Measurements from ENCODE around the gene PITX1. TPM values are rescaled to one million over a fixed set of nuclear protein-coding genes. Genes with fewer than 3 reads are reported as not detected.

PITX1 gene
- total RNA-seq, 1 experiment from 2014 or later = 31.0 TPM

GRCh38 chr5:135051872-135052271 is 17.8 kb upstream of the PITX1 start:
- no peak for TF ChIP-seq EZH2phosphoT487 (IDR thresholded peaks at IDR 0.05; ENCODE audit: borderline replicate concordance)
- TF ChIP-seq MAX (IDR thresholded peaks at IDR 0.05) = no peak
- TF ChIP-seq ELF1 (IDR thresholded peaks at IDR 0.05; ENCODE audit: borderline replicate concordance, low read depth) = no peak
- TF ChIP-seq CBX3 (IDR thresholded peaks at IDR 0.05; ENCODE audit: low read depth) = no peak
- no peak for TF ChIP-seq EZH2 (IDR thresholded peaks at IDR 0.05)
- no peak for TF ChIP-seq SIN3A (IDR thresholded peaks at IDR 0.05; ENCODE audit: low read depth)
- no peak for TF ChIP-seq POLR2A (IDR thresholded peaks at IDR 0.05; ENCODE audit: borderline replicate concordance, extremely low read depth, insufficient read depth, insufficient read length)
- TF ChIP-seq JUND (IDR thresholded peaks at IDR 0.05) = no peak
- TF ChIP-seq EGR1 (IDR thresholded peaks at IDR 0.05; ENCODE audit: low read depth) = no peak
- no peak for TF ChIP-seq TCF7L2 (IDR thresholded peaks at IDR 0.05; ENCODE audit: borderline replicate concordance, extremely low read depth, insufficient read depth, insufficient read length)
- TF ChIP-seq YY1 (IDR thresholded peaks at IDR 0.05; ENCODE audit: extremely low read depth, insufficient replicate concordance, low read depth, low read length) = no peak
- TF ChIP-seq RAD21 (IDR thresholded peaks at IDR 0.05; ENCODE audit: low read depth) = no peak
- TF ChIP-seq ZNF274 (IDR thresholded peaks at IDR 0.05; ENCODE audit: low read depth, low read length) = no peak
- no peak for TF ChIP-seq FOSL1 (IDR thresholded peaks at IDR 0.05; ENCODE audit: low read depth)
- TF ChIP-seq CEBPB (IDR thresholded peaks at IDR 0.05; ENCODE audit: low read depth) = no peak
- TF ChIP-seq POLR2AphosphoS5 (IDR thresholded peaks at IDR 0.05; ENCODE audit: low read depth, low read length) = no peak
- no peak for TF ChIP-seq SP1 (IDR thresholded peaks at IDR 0.05; ENCODE audit: low read depth)
- TF ChIP-seq SRF (IDR thresholded peaks at IDR 0.05; ENCODE audit: low read depth) = no peak
- no peak for TF ChIP-seq CTCF (IDR thresholded peaks at IDR 0.05 in 2 of 3, conservative IDR thresholded peaks at IDR 0.05 in 1 of 3; ENCODE audit: borderline replicate concordance in 1 of 3, insufficient read depth in 1 of 3, low read depth in 2 of 3, low read length in 2 of 3)
- TF ChIP-seq, protein P1, sequence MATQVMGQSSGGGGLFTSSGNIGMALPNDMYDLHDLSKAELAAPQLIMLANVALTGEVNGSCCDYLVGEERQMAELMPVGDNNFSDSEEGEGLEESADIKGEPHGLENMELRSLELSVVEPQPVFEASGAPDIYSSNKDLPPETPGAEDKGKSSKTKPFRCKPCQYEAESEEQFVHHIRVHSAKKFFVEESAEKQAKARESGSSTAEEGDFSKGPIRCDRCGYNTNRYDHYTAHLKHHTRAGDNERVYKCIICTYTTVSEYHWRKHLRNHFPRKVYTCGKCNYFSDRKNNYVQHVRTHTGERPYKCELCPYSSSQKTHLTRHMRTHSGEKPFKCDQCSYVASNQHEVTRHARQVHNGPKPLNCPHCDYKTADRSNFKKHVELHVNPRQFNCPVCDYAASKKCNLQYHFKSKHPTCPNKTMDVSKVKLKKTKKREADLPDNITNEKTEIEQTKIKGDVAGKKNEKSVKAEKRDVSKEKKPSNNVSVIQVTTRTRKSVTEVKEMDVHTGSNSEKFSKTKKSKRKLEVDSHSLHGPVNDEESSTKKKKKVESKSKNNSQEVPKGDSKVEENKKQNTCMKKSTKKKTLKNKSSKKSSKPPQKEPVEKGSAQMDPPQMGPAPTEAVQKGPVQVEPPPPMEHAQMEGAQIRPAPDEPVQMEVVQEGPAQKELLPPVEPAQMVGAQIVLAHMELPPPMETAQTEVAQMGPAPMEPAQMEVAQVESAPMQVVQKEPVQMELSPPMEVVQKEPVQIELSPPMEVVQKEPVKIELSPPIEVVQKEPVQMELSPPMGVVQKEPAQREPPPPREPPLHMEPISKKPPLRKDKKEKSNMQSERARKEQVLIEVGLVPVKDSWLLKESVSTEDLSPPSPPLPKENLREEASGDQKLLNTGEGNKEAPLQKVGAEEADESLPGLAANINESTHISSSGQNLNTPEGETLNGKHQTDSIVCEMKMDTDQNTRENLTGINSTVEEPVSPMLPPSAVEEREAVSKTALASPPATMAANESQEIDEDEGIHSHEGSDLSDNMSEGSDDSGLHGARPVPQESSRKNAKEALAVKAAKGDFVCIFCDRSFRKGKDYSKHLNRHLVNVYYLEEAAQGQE (IDR thresholded peaks at IDR 0.05; ENCODE audit: low read depth) = no peak
- ATAC-seq = no peak
- Histone ChIP-seq H3K27ac (ENCODE audit: low read depth, low read length) (no peak overlapping the region), H3K9me2 (ENCODE audit: insufficient read depth) (no peaks in the 10 kb centered on the region), H3K36me3 (ENCODE audit: control insufficient read depth in 1 of 2, insufficient read depth in 2 of 2, low read length in 2 of 2) (no peaks in the 10 kb centered on the region), H3K79me2 (ENCODE audit: insufficient read depth, low read length) (no peaks in the 10 kb centered on the region), H3K27me3 (ENCODE audit: insufficient read depth, low read length) (no peaks in the 10 kb centered on the region), H3K4me3 (replicated peaks in 1 of 2; ENCODE audit: low read depth in 1 of 2, low read length in 2 of 2) (no peak overlapping the region), H3K4me2 (ENCODE audit: low read length) (no peak overlapping the region), H4K20me1 (ENCODE audit: insufficient read depth) (no peaks in the 10 kb centered on the region), H3K4me1 (ENCODE audit: control insufficient read depth in 1 of 2, insufficient read depth in 2 of 2, low read length in 2 of 2) (peaks cover 0 to 8% of the 10 kb centered on the region in 2 experiments; a peak in 1 of 4 replicates), H2AFZ (ENCODE audit: low read depth, low read length, poor library complexity, severe bottlenecking) (no peak overlapping the region), H3K9me3 (ENCODE audit: control insufficient read depth in 1 of 2, insufficient read depth in 1 of 2, low read depth in 1 of 2, low read length in 2 of 2) (no peaks in the 10 kb centered on the region), H3K9ac (ENCODE audit: low read length) (no peak overlapping the region)
- no peak for DNase-seq (ENCODE audit: low read depth, low spot score)
- intact Hi-C loops (cut with micrococcal nuclease) = no loop called here
- no TSS peak for BruUV-seq (replicated peaks)
- RAD21 ChIA-PET (ENCODE audit: low non-redundant PET in 1 of 2, low total read pairs in 2 of 2, uncharacterized antibody in 2 of 2, unreplicated experiment in 2 of 2) = no interaction called here
- POLR2A ChIA-PET = no interaction called here
- CTCF ChIA-PET = no interaction called here
